Measurements from ENCODE around the gene TCAF1. TPM values are rescaled to one million over a fixed set of nuclear protein-coding genes. Genes with fewer than 3 reads are reported as not detected.
A peak's percentile ranks its signal among the peaks of the same experiment; 100 is the strongest.

Gene TCAF1
- total RNA-seq, 1 experiment from 2014 or later, result 33.7 TPM

GRCh38 chr7:143906151-143906550, 4.2 kb upstream of the TCAF1 start:
- in situ Hi-C loops (cut with HindIII; ENCODE audit: low sequenced_read_pairs), result no loop called here

DNA sequence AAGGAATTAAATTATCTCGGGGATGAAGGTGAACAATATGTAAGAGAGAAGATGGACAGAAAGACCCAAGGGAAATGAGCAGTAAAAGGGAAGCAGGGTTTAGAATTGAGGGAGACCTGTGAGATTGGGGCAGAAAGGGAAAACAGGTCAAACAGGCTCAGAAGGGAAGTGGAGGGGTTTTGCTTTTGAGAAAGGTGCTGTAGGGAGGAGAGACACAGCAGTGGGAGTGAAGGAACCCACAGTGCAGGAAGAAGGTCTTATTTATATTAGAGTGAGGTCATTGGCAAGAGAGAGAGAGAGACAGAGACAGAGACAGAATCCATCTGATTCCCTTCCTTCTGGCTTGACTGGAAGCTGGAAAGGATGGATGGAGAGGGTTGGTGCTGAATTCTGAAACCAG, 3.5 kb upstream of the TCAF1 start:
- in situ Hi-C loops (cut with HindIII; ENCODE audit: low sequenced_read_pairs), result no loop called here
- DNase-seq (ENCODE audit: low spot score), result no peak

More at GRCh38 chr7:143906151-143906550, 4.2 kb upstream of the TCAF1 start:
- DNase-seq (ENCODE audit: low spot score), result no peak

DNA sequence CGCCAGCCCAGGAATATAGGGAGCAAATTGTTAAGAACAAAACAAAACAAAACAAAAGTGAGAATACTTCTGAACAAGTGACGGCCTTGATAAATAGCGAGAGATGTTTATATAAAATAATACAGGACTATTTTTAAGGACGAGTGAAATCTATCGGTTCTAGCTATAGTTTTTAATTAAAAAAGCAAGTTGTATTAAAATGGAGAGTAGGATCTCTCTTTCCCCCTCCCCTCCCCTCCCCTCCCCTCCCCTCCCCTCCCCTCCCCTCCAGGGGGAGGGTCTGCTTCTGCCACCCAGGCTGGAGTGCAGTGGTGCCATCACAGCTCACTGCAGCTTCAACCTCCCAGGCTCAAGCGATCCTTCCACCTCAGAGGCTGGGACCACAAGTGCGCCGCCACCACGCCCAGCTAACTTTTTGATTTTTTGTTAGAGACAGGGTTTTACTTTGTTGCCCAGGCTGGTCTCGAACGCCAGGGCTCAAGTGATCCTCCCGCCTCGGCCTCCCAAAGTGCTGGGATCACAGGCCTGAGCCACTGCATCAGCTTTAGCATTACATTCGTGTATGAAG, 440 bp upstream of the TCAF1 start:
- in situ Hi-C loops (cut with HindIII; ENCODE audit: low sequenced_read_pairs), result no loop called here
- no peak for DNase-seq (ENCODE audit: low spot score)

- in situ Hi-C loops (cut with HindIII; ENCODE audit: low sequenced_read_pairs), result no loop called here
- DNase-seq (ENCODE audit: low spot score), result peak; percentile 76
These were observed 676 bp downstream of the TCAF1 start for GRCh38 chr7:143901332-143901667.

- DNase-seq (ENCODE audit: low spot score), result peak; percentile 27
- in situ Hi-C loops (cut with HindIII; ENCODE audit: low sequenced_read_pairs), result no loop called here
These were observed 1.7 kb downstream of the TCAF1 start for GRCh38 chr7:143900230-143900766.

DNA sequence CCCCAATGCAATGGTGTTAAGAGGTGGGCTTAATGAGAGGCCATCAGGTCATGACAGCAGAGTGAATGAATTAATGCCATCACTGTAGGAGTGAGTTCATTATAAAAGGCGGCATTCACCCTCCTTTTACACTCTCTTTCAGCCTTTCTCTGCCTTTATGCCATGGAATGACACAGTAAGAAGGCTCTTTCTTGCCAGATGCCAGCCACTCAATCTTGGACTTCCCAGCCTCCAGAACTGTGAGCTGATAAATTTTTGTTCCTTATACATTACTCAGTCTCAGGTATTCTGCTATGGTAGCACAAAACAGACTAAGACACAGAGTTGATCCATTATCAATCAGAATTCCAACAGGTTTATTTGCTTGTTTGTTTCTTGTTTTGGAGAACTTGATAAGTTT, 3.2 kb downstream of the TCAF1 start:
- DNase-seq (ENCODE audit: low spot score), result no peak
- in situ Hi-C loops (cut with HindIII; ENCODE audit: low sequenced_read_pairs), result no loop called here

GRCh38 chr7:143896667-143897066, 5.3 kb downstream of the TCAF1 start:
- in situ Hi-C loops (cut with HindIII; ENCODE audit: low sequenced_read_pairs), result no loop called here
- DNase-seq (ENCODE audit: low spot score), result no peak

DNA sequence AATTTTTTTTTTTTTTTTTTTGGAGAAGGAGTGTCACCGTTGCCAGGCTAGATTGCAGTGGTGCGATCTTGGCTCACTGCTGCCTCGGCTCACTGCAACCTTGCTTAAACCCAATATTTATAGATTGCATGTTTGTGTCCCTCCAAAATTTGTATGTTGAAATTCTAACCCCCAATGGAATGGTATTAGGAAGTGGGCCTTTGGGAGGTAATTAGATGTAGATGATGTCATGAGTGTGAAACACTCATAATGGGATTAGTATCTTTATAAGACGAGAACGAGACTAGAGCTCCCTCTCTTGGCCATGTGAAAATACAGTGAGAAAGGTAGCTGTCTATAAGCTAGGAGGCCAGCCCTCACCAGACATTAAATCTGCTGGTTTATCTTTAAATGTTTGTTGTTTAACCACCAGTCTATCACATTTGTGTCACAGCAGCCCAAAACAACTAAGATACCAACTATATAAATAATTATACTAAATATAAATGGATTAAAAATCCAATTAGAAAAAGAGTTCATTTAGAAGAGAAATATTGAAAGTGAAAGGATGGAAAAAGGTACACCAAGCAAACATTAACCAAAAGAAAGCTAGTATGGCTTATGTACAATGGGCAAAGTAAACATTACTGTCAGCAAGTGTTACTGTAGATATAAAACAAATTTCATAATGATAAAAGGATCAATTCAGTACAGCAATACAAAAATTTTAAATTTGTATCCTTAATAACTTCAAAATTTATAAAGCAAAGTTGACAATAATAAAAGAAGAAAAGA, 9.3 kb downstream of the TCAF1 start:
- in situ Hi-C loops (cut with HindIII; ENCODE audit: low sequenced_read_pairs), result no loop called here
- DNase-seq (ENCODE audit: low spot score), result no peak

- in situ Hi-C loops (cut with HindIII; ENCODE audit: low sequenced_read_pairs), result no loop called here
- DNase-seq (ENCODE audit: low spot score), result no peak
These were observed 10.5 kb downstream of the TCAF1 start for GRCh38 chr7:143891457-143891856.

- DNase-seq (ENCODE audit: low spot score), result no peak
- in situ Hi-C loops (cut with HindIII; ENCODE audit: low sequenced_read_pairs), result no loop called here
These were observed 11.4 kb downstream of the TCAF1 start for GRCh38 chr7:143890558-143890957.

- in situ Hi-C loops (cut with HindIII; ENCODE audit: low sequenced_read_pairs), result no loop called here
- DNase-seq (ENCODE audit: low spot score), result no peak
These were observed 12.9 kb downstream of the TCAF1 start for GRCh38 chr7:143889068-143889467.

- in situ Hi-C loops (cut with HindIII; ENCODE audit: low sequenced_read_pairs), result no loop called here
- DNase-seq (ENCODE audit: low spot score), result no peak
These were observed 15.0 kb downstream of the TCAF1 start for GRCh38 chr7:143886826-143887477.

- in situ Hi-C loops (cut with HindIII; ENCODE audit: low sequenced_read_pairs), result no loop called here
- no peak for DNase-seq (ENCODE audit: low spot score)
These were observed 16.0 kb downstream of the TCAF1 start for GRCh38 chr7:143885951-143886350.

DNA sequence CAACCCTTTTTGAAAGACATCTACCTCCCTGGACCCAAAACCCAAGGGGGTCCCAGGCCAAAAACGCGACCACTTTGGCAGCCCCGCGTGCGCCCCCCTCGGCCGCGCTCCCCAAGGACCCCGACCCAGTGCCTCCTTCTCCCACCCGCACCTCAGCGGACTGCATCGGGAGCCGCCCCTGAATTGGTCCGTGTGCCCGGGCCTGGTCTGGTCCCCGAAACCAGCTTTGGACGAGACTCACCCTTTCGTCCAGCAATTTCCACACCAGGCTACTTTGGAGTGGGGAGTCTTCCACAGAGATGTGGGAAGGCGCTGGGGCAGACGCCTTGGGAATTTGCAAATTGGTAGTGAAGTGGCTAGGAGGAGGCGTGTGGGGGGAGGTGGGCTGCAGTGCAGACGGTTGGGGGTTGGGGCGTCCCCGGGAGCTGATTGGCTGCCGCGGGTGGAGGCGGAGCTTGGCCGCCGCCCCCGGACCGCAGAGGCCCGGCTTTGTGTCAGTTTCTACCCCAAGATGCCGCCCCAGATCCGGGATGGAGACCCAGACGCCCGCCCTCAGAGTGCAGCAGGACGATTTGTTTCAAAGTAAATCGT, 16.9 kb downstream of the TCAF1 start:
- peak; percentile 81 for DNase-seq (ENCODE audit: low spot score)

GRCh38 chr7:143884241-143884968, 17.6 kb downstream of the TCAF1 start:
- peak; percentile 58 for DNase-seq (ENCODE audit: low spot score)
- in situ Hi-C loops (cut with HindIII; ENCODE audit: low sequenced_read_pairs), result no loop called here

More for the DNA sequence above, 16.9 kb downstream of the TCAF1 start:
- in situ Hi-C loops (cut with HindIII; ENCODE audit: low sequenced_read_pairs), result no loop called here

DNA sequence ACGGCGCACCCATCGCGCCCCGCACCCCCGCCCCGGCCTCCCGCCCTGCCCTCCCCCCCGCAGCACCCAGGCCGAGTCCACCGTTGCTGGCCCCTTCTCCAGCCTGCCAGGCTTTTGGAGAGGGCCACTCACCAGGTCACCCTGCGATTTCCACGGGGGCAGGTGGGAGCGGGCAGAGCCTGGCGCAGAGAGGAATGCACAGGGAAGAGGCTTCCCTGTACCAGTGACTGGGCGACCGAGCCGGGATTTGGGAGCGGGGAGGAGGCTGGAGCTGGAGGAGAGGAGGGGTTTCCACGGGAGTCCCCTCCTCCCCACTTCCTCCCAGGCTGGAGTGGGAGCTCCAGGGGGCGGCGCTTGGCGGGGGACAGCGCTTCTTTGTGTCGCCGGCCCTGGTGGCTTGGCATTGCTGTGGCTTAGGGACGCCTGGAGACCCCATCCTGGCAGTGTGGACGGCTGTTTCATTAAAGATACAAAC, 19.3 kb downstream of the TCAF1 start:
- DNase-seq (ENCODE audit: low spot score), result peak; percentile 81
- in situ Hi-C loops (cut with HindIII; ENCODE audit: low sequenced_read_pairs), result no loop called here

- in situ Hi-C loops (cut with HindIII; ENCODE audit: low sequenced_read_pairs), result no loop called here
These were observed 19.9 kb downstream of the TCAF1 start for GRCh38 chr7:143882020-143882603.

DNA sequence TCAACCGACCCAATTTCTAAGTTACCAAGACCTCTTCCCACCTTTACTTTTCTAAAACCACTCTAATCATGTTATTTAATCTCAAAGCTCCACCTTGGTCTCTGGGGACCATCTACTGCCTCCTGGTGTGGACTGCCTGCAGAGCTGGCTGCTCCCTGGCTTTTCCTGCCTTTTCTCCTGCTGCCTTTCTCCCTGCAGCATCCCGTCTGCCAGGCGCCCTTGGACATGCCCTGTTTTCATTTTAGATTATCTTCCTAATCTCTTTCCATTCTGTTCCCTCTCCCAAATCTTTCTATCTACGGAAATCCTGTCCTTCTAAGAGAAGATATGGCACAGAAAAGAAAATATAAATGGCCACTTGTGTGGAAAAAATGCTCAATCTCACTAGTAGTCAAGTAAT, 23.1 kb downstream of the TCAF1 start:
- DNase-seq (ENCODE audit: low spot score), result no peak
- in situ Hi-C loops (cut with HindIII; ENCODE audit: low sequenced_read_pairs), result no loop called here

More at GRCh38 chr7:143882020-143882603, 19.9 kb downstream of the TCAF1 start:
- peak; percentile 86 for DNase-seq (ENCODE audit: low spot score)

- in situ Hi-C loops (cut with HindIII; ENCODE audit: low sequenced_read_pairs), result no loop called here
These were observed 24.9 kb downstream of the TCAF1 start for GRCh38 chr7:143877098-143877497.

More at GRCh38 chr7:143877098-143877497, 24.9 kb downstream of the TCAF1 start:
- no peak for DNase-seq (ENCODE audit: low spot score)
